Cortex of kidney (tissue), 1 donor: ENCODE data around the gene MCC.

Source experiments
- DNase-seq: peaks from one replicate; lab custom pipeline; 2025; lab: John Stamatoyannopoulos, UW

MCC gene

DNA sequence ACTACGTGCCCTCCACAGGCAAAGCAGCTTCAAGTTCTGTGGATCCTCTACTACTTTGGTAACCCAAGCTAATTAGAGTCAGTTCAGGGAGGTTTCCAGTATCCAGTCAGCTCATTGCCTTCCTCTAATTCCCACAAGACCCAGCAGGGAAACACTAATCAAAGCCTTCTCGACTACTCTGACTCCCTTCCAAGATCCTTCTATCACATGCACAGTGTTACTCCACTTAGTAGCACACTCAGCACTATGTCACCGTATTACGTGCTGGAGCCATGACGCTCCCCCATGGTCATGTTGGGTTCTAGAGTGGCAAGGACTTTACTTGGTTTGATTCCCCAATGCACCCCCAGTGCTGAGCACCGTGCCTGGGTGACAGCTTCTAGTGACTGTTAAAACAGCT lies 458.6 kb downstream of the MCC start:
- DNase-seq: no peak

- DNase-seq: no peak
Measured at GRCh38 chr5:113027431-113027830, 460.8 kb downstream of the MCC start.

- no peak for DNase-seq
Measured at GRCh38 chr5:113027015-113027414, 461.2 kb downstream of the MCC start.

DNA sequence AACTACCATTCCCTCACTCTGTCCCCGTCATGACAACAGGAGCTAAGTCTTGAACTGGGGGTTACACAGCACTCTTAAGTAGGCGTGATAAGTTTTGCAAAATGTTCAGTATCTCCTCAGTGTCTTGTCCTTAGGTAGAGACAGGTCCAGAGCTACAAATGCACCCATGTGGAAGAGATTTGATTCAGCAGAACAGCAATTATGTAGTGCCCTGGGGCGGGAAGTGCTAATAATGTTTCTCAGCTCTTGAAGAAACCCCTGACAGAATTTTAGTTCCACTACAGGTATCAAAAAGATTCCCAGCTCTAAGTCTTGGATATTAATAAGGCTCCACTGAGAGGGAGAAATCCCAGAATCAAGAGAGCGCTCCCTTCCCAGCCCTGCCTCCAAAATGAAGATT lies 462.0 kb downstream of the MCC start:
- DNase-seq: no peak

DNA sequence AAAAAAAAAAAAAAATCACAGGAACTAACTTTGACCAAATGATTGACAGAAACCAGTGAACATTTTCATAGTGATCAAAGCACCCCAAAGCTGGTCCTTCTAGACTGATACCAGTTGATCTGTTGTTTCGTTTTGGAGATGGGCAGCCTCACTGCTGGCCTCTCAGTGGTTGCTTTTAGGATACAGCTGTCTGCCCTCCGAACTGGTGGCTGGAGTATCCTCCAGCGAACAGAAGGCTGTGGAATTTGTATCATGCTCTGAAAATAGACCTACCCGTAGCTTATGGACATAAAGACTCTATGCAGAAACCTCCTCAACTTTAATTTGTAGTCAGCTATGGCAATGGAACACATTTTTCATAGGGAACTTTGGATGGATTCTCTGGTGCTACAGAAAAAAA lies 462.7 kb downstream of the MCC start:
- DNase-seq: no peak

- DNase-seq: no peak
Measured at GRCh38 chr5:113024076-113024697, 464.1 kb downstream of the MCC start.

DNA sequence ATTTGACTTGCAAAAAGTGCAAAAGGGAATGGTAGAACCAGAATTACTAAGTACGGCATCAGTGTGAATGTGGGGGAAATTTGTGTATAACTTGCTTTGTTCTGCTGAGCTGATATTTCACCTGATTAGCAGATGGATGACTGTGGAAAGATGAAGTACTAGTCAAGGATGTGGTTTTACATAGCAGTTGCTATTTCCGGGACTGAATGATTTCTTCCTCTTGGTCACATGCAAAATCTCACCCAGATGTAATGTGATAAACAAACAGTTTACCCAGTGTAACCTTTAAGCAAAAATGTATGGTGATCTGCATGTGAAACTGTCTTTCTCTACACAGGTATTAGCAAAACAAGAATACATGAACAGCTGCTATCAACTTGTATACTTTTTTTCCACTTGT lies 465.6 kb downstream of the MCC start:
- DNase-seq: no peak

GRCh38 chr5:113020461-113021273 lies 467.6 kb downstream of the MCC start:
- no peak for DNase-seq

DNA sequence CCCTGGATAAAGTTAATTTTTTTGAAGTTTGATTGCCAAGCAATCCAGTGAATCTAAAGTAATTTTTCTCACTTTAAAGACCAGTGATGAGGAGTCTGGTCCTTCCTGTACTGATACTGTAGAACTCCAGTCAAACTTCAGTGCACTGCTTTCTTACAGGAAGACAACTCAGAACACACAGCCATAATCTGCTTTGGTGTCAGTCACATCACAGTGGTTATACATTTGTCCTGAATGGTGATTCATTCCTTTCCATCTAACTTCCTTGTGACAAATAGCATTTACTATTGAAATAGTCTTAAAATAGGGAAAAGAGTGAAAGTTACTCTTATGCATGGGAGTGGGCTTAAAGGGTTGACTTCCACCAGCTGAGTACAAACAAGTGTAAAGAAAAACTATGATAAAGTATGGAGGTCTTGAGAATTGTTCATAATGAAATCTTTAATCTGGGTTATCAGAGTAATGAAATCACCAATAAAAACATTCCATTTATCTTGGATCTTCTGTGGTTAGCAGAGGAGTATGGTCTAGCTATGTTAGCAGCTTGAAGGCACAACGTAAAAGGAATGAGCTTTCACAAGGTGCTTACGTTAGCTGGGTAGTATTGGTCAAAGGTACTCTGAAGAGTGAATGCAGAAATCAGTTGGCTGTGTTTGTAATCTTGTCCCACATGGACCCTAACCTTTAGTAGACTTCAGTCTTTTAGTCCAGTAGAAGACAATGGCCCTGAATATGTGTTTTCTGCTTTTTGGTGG lies 470.2 kb downstream of the MCC start:
- DNase-seq: no peak

GRCh38 chr5:113005454-113005853 lies 482.8 kb downstream of the MCC start:
- DNase-seq: no peak

GRCh38 chr5:113003763-113004162 lies 484.5 kb downstream of the MCC start:
- no peak for DNase-seq

DNA sequence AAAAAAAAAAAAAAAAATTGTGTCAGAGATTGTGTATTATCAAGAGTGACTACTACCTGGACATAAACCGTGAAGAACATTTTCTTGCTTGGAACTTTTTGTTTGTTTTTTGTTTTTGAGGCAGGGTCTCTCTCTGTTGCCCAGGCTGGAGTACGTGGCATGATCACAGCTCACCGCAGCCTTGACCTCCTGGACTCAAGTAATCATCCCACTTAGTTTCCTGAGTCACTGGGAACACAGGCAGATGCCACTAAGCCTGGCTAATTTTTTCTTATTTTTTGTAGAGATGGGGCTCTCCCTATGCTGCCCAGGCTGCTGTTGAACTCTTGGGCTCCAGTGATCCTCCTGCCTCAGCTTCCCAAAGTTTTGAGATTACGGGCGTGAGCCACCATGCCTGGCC lies 485.8 kb downstream of the MCC start:
- DNase-seq: no peak

- DNase-seq: no peak
Measured at GRCh38 chr5:113000466-113000865, 487.8 kb downstream of the MCC start.

DNA sequence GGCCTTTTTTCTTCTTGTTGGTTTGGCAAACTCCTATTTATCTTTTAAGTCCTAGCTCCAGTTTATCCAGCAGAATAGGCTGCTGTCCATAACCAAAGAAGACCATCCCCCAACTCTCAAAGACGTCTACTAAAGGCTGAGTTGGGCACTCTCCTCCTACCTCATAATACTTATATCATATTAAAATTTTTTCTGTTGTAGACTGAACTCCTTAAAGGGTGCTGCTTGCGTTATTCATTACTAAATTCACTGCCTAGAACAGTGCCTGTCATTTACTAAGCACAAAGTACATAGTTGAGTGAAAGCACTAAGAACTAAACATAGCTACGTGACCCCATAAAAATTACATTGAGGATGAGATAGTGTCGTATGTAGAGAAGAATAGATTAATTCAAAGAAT lies 490.0 kb downstream of the MCC start:
- DNase-seq: no peak

DNA sequence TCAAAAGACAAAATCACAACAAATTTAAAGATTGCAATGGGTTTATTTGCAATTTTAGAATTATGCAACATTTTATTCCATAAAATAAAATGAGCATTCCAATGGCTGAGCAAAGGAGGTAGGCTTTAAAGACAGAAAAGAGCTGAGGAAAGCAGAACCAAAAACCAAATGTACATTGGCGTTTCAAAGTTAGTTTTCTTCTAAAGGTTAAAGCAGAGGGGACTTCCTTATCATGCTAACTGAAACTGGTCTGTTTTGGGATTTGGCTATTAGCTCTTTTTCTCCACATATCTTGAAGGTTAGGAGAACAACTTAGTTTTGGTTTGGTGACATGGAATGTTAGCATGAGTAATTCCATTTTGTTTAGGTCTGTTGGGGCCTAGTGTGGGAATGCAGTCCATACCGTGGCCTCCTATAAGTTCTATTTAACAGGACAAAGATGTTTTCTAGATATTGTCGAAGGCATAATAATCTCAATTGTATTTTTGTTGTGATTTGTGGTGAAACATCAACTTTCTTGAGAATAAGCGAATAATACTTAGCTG lies 491.4 kb downstream of the MCC start:
- DNase-seq: no peak

- DNase-seq: no peak
Measured at GRCh38 chr5:112995764-112996618, 492.3 kb downstream of the MCC start.

DNA sequence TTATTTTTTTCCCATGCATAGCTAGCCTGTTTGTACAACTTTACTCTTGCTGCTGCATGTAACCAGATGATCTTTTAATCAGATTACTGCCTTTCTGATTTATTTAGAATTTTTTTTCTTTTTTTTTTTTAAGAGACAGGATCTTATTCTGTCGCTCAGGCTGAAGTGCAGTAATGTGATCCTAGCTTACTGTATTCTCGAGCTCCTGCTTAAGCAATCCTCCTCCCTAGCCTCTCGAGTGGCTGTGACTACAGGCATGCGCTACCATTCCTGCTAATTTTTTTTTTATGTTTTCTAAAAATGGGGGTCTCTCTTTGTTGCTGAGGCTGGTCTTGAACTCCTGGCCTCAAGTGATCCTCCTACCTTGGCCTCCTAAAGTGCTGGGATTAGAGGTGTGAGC lies 502.0 kb downstream of the MCC start:
- DNase-seq: no peak

GRCh38 chr5:112983363-112983762 lies 504.9 kb downstream of the MCC start:
- no peak for DNase-seq

DNA sequence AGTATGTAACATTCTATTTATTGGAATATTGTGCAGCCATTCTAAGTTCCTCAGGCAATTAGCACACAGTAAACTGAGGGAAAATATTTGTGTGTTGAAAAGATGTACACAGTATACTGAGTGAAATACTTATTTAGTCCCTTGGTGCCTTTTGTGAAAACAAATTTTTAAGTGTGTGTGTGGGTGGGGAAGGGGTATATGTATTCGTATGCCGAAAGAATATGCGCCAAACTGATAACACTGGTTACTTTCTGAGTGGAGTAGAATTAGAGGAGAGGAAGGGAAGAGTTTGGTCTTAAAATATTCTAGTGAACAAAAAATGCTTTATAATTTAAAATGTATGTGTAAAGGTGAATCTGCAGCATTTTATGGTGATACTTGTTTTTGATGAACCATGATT lies 508.5 kb downstream of the MCC start:
- DNase-seq: no peak

GRCh38 chr5:112978836-112979235 lies 509.4 kb downstream of the MCC start:
- DNase-seq: no peak

DNA sequence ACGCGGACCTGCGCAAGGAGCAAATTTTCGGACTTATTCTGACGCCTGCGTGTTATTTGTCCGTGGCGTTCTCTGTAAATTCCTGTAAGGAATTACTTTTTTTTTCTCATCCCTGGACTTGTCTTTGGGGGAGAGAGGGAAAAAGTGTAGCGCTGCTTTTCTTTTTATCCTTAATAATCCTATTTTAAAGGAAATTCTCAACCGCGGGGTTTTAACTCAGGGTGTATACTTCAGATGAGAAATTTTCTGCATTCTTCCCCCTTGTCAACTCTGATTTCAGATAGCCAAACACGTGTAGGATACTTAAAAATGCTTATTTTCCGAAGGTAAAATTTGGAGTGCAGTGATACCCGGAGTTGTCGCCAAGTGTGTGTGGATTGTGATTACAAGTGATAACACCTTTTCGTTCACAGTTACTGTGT lies 510.8 kb downstream of the MCC start:
- no peak for DNase-seq
